SK-N-SH treated with all-trans-retinoic acid at 6 μM for 48 hours (cell line): ENCODE data around the gene RAP1A.

ENCODE experiments used
- ATAC-seq: fragments of 200-7000 bp; cut with Tn5 transposase; 3 replicates; pipeline ENCODE4 v1.9.1; 2020; ENCODE audit warnings: mild to moderate bottlenecking, moderate library complexity
- CSDC2 ChIP-seq: fragments of 250-450 bp; sonication (Bioruptor Pico); IDR thresholded peaks from 2 replicates; pipeline ENCODE4 v1.5.0; 2020; ENCODE audit warnings: mild to moderate bottlenecking, moderate library complexity
- GLIS3 ChIP-seq: fragments of 250-450 bp; sonication (Bioruptor Pico); IDR thresholded peaks from 2 replicates; pipeline ENCODE4 v1.5.0; 2020; ENCODE audit warnings: mild to moderate bottlenecking, moderate library complexity
- PPARA ChIP-seq: fragments of 250-450 bp; sonication (Bioruptor Pico); IDR thresholded peaks from 2 replicates; pipeline ENCODE4 v1.5.0; 2020; ENCODE audit warnings: mild to moderate bottlenecking, borderline replicate concordance
- RARB ChIP-seq: fragments of 250-450 bp; sonication (Bioruptor Pico); IDR thresholded peaks from 2 replicates; pipeline ENCODE4 v1.8.0; 2021; ENCODE audit warnings: mild to moderate bottlenecking, moderate library complexity
- SNAI2 ChIP-seq: fragments of 250-450 bp; sonication (Bioruptor Pico); IDR thresholded peaks from 2 replicates; pipeline ENCODE4 v1.5.0; 2020; ENCODE audit warnings: mild to moderate bottlenecking, moderate library complexity
- TCF4 ChIP-seq: fragments of 250-450 bp; sonication (Bioruptor Pico); IDR thresholded peaks from 2 replicates; pipeline ENCODE4 v1.8.0; 2021; ENCODE audit warnings: mild to moderate bottlenecking, moderate library complexity, borderline replicate concordance
- ZNF70 ChIP-seq: fragments of 450-650 bp; formaldehyde crosslinking; IDR thresholded peaks from 2 replicates; pipeline ENCODE4 v1.5.0; 2020; ENCODE audit warnings: mild to moderate bottlenecking, moderate library complexity
- ZNF8 ChIP-seq: fragments of 450-650 bp; formaldehyde crosslinking; IDR thresholded peaks from 2 replicates; pipeline ENCODE4 v1.5.0; 2020; ENCODE audit warnings: mild to moderate bottlenecking, moderate library complexity
- TF ChIP-seq, protein P1 (sequence below): fragments of 250-450 bp; sonication (Bioruptor Pico); IDR thresholded peaks from 2 replicates; pipeline ENCODE4 v1.5.1; 2020; ENCODE audit warnings: low read depth, mild to moderate bottlenecking, moderate library complexity
- TF ChIP-seq, protein P2 (sequence below): fragments of 250-450 bp; sonication (Bioruptor Pico); IDR thresholded peaks from 2 replicates; pipeline ENCODE4 v1.5.0; 2020; ENCODE audit warnings: mild to moderate bottlenecking, moderate library complexity
- TF ChIP-seq, protein P3 (sequence below): fragments of 250-450 bp; sonication (Bioruptor Pico); IDR thresholded peaks from 2 replicates; pipeline ENCODE4 v1.8.0; 2021; ENCODE audit warnings: low read depth, mild to moderate bottlenecking, moderate library complexity, borderline replicate concordance
- TF ChIP-seq, protein P4 (sequence below): fragments of 250-450 bp; sonication (Bioruptor Pico); IDR thresholded peaks from 2 replicates; pipeline ENCODE4 v1.8.0; 2020; ENCODE audit warnings: mild to moderate bottlenecking, moderate library complexity, borderline replicate concordance

Gene RAP1A

GRCh38 chr1:111742938-111743549 is 123.5 kb downstream of the RAP1A start (continued):
- TF ChIP-seq, protein P1, sequence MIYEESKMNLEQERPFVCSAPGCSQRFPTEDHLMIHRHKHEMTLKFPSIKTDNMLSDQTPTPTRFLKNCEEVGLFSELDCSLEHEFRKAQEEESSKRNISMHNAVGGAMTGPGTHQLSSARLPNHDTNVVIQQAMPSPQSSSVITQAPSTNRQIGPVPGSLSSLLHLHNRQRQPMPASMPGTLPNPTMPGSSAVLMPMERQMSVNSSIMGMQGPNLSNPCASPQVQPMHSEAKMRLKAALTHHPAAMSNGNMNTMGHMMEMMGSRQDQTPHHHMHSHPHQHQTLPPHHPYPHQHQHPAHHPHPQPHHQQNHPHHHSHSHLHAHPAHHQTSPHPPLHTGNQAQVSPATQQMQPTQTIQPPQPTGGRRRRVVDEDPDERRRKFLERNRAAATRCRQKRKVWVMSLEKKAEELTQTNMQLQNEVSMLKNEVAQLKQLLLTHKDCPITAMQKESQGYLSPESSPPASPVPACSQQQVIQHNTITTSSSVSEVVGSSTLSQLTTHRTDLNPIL (CRISPR knock-in tag): no peak
- TF ChIP-seq, protein P2, sequence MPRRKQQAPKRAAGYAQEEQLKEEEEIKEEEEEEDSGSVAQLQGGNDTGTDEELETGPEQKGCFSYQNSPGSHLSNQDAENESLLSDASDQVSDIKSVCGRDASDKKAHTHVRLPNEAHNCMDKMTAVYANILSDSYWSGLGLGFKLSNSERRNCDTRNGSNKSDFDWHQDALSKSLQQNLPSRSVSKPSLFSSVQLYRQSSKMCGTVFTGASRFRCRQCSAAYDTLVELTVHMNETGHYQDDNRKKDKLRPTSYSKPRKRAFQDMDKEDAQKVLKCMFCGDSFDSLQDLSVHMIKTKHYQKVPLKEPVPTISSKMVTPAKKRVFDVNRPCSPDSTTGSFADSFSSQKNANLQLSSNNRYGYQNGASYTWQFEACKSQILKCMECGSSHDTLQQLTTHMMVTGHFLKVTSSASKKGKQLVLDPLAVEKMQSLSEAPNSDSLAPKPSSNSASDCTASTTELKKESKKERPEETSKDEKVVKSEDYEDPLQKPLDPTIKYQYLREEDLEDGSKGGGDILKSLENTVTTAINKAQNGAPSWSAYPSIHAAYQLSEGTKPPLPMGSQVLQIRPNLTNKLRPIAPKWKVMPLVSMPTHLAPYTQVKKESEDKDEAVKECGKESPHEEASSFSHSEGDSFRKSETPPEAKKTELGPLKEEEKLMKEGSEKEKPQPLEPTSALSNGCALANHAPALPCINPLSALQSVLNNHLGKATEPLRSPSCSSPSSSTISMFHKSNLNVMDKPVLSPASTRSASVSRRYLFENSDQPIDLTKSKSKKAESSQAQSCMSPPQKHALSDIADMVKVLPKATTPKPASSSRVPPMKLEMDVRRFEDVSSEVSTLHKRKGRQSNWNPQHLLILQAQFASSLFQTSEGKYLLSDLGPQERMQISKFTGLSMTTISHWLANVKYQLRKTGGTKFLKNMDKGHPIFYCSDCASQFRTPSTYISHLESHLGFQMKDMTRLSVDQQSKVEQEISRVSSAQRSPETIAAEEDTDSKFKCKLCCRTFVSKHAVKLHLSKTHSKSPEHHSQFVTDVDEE (CRISPR knock-in tag): no peak
- TF ChIP-seq RARB (CRISPR knock-in tag): no peak

DNA sequence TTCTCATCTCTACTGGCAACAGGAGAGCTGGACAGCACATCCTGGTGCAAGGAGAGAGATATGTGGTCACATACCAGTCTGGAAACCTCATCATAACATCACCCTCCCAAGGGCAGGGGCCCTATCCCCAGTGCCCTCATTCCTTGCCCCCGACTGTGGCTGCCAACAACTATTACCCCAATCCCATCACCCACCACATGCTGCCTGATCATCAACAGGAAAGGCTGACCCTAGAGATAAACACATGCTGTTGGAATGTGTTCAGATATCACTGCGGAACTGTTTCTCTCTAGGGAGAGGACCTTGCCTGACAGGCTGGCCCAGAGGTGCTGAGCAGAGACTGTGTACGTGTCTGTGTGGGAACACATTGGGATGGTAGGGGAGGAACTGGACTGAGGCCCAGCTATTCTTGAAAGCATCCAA is 124.1 kb downstream of the RAP1A start:
- TF ChIP-seq GLIS3 (CRISPR knock-in tag): no peak
- no peak for TF ChIP-seq ZNF8 (CRISPR knock-in tag)
- TF ChIP-seq, protein P3, sequence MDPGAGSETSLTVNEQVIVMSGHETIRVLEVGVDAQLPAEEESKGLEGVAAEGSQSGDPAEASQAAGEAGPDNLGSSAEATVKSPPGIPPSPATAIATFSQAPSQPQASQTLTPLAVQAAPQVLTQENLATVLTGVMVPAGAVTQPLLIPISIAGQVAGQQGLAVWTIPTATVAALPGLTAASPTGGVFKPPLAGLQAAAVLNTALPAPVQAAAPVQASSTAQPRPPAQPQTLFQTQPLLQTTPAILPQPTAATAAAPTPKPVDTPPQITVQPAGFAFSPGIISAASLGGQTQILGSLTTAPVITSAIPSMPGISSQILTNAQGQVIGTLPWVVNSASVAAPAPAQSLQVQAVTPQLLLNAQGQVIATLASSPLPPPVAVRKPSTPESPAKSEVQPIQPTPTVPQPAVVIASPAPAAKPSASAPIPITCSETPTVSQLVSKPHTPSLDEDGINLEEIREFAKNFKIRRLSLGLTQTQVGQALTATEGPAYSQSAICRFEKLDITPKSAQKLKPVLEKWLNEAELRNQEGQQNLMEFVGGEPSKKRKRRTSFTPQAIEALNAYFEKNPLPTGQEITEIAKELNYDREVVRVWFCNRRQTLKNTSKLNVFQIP (CRISPR knock-in tag): no peak
- no peak for TF ChIP-seq ZNF70 (CRISPR knock-in tag)
- TF ChIP-seq, protein P2 (CRISPR knock-in tag): no peak
- TF ChIP-seq CSDC2 (CRISPR knock-in tag): no peak
- no peak for TF ChIP-seq TCF4
- no peak for TF ChIP-seq RARB (CRISPR knock-in tag)
- TF ChIP-seq, protein P1 (CRISPR knock-in tag): no peak
- TF ChIP-seq SNAI2 (CRISPR knock-in tag): no peak
- TF ChIP-seq, all 23 proteins: peak for 0
- ATAC-seq: no peak

GRCh38 chr1:111745675-111746613 is 126.4 kb downstream of the RAP1A start:
- no peak for ATAC-seq
- no peak for TF ChIP-seq ZNF8 (CRISPR knock-in tag)
- TF ChIP-seq PPARA: no peak

GRCh38 chr1:111746614-111746999 is 127.0 kb downstream of the RAP1A start:
- no peak for ATAC-seq
- TF ChIP-seq, protein P4, sequence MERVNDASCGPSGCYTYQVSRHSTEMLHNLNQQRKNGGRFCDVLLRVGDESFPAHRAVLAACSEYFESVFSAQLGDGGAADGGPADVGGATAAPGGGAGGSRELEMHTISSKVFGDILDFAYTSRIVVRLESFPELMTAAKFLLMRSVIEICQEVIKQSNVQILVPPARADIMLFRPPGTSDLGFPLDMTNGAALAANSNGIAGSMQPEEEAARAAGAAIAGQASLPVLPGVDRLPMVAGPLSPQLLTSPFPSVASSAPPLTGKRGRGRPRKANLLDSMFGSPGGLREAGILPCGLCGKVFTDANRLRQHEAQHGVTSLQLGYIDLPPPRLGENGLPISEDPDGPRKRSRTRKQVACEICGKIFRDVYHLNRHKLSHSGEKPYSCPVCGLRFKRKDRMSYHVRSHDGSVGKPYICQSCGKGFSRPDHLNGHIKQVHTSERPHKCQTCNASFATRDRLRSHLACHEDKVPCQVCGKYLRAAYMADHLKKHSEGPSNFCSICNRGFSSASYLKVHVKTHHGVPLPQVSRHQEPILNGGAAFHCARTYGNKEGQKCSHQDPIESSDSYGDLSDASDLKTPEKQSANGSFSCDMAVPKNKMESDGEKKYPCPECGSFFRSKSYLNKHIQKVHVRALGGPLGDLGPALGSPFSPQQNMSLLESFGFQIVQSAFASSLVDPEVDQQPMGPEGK (CRISPR knock-in tag): no peak
- TF ChIP-seq, protein P2 (CRISPR knock-in tag): no peak
